GM18498 (cell line): ENCODE measurements around the gene DCXR.

Experiments used
- ATAC-seq: cut with Tn5 transposase; IDR thresholded peaks from one replicate; pipeline ENCODE4 v1.9.1; 2021; ENCODE audit warnings: mild to moderate bottlenecking, moderate library complexity; ENCODE audit not compliant: unreplicated experiment

DCXR gene

DNA sequence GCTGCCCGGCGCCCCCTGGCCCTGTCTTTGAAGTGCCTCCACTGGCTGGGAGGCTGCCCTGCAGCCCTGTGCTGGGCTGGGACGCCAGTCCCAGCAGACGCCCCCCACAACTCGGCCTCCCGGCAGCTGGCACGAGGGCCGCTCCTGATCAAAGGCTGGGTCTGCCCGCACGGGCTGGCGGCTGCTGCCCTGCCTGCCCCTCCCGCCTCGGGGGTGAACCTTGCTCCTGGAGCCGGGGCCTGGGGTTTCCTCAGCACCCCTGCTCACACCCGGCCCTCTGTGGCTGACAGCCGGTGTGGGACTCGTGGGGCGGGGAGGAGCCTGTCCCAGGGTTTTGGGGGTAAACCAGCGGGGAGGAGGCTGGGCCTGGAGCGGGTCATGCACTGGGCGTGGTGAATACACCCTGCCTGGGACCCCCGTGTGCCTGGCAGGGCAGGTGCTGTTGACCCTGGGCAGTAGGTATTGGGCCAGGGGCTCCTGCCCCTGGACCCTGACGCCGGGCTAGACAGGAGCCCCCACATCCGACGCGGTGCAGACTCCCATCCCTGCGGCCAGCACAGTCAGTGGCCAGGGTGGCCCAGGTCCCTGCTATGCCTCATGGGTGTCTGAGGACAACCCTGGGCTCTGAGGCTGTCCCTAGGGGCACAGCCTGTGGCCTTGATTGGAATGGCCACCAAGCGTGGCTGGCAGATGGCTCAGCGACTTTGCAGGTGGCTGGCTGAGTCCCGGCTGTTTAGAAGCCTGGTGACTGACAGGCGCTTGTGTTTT lies 36.5 kb downstream of the DCXR start:
- ATAC-seq: no peak

DNA sequence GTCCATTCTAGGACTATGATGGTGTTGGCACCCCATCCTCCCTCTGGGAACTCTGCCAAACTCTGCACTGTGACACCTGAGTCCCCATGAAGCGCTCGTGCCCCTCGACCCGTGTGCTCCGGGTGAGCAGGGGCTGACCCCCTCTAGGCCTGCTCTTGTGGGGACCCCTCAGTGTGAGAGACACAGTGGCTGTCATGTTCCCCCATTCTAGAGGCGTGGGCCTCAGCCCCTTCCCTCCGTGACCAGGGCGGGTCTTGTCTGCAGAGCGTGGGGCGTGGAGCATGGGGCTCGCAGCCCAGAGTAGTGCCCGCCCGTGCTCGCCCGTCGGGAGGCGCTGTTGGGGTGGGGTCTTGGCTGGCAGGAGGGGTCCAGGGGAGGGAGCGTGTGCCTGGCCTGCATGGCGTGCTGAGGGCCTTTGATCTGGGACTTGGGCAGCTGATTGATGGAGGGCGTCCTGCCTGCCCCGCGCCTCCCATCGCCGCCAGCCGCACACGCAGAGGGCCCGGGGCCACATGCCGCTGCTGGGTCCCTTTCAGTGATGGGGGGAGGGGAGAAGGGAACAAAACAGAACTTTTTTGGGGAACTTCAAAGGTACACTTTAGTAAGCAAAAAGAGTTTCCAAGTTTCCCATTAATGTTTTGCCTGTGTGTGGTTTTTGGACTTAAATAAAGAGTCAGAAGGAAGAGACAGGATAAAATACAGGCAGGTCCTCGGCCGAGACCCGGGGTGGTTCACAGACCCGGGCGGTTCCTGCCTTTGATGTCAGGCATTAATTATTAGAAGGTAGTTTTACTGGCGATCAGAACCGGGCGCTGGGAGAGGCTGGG lies 37.3 kb downstream of the DCXR start:
- ATAC-seq: no peak

DNA sequence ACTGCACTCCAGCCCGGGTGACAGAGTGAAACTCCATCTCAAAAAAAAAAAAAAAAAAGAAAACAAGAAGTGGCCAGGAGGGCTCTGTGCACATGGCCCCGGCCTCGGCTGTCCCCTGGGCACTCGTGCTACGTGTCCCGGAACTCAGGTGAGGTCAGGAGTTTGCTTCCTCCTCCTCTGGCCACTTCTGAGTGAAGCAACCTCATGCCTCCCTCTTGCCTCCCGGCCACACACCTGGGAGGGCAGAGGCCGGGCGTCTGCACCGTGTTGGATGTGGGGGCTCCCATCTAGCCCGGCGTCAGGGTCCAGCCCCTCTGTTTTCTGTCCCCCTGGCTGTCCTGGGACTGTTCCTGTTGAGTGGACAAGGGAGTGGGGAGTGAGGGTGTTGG lies 37.9 kb downstream of the DCXR start:
- no peak for ATAC-seq

DNA sequence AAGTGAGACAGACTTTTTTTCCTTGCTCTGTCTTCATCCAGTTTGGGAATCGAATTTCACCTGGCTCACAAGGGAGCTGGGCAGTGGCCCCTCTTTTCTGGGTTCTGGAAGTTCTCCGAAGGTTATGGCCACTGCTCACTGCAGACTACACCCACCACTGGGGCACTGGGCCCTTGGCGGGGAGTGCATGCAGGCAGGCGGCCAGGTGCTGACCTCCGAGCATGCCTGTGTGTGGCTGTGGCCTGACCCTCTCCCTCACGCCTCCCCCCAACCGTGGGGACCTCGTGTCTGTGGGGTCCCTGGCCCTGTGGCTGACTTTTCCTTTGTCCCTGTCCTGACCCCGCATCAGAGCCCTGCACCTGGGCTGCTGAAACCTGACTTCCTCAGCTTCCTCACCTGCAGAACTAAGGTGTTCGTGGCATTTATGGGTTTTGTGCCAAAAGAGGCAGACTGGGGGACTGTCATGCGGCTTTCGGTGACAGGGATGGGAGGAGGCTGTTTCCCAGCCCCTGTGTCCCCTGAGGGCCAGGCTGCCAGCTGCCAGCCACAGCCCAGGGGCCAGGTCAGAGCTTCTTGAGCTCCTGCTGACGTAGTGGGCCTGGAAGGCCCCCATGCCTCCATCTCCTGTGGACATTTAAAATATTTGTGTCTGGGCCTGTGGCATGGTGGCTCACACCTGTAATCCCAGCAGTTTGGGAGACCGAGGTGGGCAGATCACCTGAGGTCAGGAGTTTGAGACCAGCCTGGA lies 38.6 kb downstream of the DCXR start:
- no peak for ATAC-seq

DNA sequence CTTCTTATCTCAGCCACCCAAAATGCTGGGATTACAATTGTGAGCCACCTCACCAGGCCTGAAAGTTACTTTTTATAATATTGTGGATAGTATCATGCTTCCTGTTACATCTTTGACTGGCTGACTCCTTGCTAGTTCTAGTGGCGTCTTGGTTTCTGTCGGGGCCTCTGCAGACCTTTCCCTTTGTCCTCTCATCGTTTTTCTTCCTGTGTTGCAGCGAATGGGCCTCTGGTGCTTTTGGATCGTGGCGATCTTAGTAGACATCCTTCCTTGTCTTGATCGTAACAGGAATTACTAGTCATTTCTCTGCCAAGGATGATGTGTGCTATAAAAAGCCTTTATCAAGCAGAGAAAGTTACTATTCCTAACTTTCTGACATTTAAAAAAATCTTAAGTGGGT lies 39.3 kb downstream of the DCXR start:
- ATAC-seq: no peak

DNA sequence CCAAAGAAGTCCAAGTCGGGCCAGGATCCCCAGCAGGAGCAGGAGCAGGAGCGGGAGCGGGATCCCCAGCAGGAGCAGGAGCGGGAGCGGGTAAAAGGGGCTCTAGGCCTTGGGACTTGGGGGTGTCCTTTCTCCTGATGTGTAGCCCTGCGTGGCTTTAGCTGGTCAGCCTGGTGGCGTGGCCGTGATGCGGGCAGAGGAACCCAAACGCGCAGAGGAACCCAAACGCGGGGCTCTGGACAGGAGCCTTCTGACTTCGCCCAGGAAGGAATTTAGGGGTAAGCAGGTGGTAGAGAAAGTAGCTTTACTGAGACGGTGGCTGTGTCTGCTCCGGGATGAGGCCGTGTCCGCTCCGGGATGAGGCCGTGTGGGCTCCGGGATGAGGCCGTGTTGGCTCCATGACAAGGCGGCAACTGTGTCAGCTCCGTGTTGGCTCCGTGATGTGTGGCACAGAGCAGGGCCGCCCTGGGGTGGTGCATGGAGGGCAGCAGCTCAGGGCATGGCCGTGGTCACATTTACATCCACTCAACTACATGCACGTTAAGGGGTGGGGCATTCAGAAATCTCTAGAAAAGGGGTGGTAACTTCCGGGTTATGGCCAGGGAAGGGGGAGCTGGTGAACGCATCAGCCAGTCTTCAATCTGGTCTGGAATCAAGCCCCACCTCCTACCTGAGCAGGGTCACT lies 40.6 kb downstream of the DCXR start:
- ATAC-seq: no peak

DNA sequence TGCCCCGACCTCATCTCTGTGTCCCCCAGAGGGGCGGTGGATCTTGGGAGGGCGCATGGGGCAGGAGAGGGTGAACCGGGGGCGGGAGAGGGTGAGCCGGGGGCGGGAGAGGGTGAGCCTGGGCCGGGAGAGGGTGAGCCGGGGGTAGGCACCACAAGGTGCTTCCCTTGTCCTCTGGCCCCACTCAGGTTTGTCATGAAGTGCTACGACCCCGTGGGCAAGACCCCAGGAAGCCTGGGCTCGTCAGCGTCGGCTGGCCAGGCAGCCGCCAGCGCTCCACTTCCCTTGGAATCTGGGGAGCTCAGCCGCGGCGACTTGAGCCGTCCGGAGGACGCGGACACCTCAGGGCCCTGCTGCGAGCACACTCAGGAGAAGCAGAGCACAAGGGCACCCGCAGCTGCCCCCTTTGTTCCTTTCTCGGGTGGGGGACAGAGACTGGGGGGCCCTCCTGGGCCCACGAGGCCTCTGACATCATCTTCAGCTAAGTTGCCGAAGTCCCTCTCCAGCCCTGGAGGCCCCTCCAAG lies 41.2 kb downstream of the DCXR start:
- no peak for ATAC-seq

DNA sequence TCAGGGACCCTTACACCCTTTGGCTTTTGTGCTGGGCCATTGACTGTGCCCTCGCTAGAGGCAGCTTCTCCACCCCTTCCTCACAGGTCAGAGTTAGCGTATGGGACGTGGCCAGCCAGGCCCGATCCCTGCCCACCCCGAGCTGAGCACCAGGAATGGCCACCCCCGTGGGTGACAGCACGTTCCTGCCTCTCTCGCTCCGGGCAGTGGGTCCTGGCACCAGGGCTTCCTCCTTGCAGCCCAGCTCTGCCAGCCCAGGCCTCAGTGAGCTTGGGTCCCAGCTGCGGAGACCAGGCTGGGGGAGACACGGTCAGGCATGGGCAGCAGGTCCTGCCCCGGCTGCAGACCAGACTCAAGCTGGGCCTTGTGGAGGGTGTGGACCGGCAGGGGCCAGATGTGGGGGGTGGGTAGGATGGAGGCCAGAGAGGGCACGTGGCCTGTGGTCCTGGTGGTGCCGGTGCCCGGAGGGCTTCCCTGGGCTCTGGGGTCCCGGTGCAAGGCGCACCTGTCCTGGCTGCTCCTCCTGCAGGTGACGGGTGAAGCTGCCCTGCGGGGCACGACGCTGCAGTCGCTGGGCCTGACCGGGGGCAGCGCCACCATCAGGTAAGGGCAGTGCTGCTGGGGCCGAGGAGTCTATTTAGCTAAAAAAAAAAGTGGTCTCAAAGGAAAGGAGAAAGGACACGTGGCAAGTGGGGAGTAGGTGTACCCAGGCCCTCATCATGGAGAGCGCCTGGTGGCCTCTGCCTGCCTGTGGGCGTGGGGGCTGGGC lies 41.9 kb downstream of the DCXR start:
- no peak for ATAC-seq

DNA sequence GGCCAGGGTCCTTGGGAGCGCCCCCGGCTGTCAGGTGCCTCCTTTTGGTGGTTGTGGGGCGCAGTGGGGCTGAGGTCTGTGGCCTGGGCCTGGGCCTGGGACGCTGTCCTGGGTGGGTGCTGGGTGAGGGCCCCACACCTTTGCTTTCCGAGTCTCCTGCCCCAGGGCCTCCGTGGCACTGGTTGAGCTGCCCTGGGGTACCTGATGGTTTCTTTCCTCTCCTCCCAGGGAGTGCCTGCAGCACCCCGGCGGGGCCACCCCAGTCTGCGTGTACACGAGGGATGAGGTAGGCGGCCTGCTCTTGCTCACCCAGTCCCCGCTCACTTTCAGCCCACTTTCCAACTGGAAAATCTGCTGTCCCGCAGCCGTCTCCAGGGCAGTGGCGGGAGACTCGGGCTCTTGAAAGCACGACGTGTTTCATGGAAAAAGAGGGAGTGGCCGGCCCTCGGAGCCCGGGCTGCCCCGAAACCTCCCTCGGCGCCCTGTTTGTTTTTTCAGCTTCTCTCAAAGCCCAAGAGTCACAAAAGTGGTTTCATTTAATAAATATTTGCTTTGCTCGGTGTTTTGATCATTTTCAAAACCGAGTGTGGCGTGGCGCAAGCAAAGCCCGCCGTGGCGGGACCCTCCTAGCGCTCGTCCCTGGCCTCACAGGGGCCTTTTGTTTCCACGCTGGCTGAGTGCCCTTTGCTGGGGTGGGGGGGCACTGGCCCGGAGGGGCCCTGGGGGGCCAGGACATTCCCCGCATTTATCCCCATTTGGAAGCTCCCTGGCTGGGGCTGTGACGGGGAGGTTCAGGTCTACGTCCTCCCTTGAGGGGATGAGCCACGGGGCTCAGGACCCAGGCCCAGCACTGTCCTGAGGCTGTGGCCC lies 42.7 kb downstream of the DCXR start:
- no peak for ATAC-seq

DNA sequence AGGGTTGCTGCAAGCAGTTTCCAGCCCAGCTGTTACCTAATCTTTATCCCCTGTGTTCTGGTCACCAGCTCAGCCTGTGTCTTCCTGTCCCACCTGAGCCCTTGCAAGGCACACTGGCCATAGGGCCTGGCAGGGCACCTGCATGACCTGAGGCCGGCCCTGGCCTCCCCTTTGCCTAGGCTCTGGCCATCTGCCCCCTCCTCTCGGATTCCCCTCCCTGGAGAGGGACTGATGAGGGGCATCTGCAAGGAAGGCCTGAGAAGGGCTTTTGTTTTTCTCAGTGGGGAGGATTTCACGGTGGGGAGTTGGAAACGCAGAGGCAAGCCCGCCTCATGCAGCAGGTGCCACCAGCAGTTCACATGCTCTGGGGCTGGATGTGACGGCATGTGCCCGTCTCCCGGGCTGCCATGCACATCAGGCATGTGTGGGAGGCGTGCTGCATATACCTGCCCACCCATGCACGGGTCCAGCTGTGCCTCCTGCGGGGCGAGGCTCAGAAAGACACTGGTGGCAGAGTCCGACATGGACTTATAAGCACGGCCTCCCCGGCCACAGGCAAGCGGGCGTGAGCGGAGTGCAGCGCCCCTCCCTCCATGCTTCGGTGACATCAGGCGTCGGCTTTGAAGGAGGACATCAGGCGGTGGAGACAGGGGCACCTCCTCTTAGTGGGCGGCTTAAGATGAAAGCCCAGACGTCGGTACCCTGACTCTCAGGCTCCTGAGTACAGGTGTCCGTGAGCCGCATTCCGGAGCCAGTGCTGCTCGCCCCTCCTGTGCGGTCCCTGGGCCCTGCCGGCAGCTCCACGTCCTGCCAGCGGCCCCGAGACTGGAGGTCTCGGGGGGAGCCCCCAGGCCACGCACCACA lies 43.5 kb downstream of the DCXR start:
- ATAC-seq: no peak

DNA sequence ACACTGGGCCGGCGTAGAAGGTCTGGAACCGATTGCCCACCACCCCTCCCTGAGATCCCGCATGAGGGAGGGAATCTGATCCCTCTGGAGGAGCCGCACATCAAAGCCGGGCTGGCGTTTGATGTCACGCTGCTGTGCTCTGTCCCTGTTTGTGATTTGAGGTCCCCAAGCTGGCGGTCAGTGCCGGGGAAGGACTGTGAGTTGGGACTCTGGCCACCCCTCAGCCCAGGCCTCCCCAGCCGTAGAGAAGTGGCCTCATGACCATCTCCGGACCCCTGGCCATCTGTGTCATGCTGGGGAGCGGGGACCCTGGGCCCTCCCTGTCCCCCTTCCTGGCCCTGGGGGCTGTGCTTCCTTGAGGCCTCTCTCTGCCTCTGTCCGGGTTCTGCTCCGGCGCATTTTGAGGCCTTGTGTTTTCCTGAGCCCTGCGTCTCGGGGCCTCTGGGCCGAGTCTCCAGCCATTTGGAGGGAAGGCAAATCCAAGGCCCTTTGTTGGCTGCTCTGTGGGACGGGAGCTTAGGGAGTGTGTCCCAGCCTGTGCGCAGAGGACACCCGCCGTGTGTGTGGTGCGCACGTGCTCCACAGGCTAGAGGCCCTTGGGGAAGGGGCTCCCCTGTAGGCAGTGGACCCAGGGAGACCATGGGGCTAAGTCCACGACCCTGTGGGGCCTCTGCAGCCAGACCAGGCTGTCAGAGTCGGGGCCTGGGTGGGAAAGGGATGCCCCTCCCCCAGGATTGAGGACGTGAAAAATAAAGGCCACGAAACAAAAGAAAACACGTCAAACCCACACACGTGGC lies 45.0 kb downstream of the DCXR start:
- ATAC-seq: no peak

DNA sequence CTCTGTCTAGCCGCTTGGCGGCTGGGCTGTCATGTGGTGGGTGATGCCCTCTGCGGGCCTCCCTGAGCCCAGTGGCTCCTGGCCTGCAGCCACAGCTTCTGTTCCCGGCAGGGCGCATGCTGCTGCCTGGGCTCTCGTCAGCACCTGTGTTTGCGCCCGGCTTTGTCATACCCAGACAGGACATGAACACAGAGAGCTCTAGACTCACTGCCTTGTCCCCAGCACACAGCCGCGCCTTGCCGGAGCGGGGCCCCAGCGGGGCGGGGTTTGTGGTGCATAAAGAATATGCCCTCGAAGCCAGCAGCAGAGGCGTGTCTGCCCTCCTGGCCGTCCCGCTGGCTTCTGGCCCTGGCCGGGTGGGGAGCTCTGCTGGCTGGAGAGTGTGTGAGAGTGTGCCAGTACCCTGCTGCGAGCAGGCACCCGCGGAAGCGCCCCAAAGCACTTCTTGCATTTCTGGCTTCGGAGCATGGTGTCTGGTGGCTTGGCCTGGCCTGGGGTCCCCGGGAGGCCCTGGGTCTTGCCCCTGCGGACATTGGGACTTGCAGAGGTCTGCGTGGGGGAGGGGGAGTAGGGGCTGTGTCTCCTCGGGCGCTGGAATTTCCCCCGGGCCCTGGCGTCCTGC lies 45.7 kb downstream of the DCXR start:
- ATAC-seq: no peak

DNA sequence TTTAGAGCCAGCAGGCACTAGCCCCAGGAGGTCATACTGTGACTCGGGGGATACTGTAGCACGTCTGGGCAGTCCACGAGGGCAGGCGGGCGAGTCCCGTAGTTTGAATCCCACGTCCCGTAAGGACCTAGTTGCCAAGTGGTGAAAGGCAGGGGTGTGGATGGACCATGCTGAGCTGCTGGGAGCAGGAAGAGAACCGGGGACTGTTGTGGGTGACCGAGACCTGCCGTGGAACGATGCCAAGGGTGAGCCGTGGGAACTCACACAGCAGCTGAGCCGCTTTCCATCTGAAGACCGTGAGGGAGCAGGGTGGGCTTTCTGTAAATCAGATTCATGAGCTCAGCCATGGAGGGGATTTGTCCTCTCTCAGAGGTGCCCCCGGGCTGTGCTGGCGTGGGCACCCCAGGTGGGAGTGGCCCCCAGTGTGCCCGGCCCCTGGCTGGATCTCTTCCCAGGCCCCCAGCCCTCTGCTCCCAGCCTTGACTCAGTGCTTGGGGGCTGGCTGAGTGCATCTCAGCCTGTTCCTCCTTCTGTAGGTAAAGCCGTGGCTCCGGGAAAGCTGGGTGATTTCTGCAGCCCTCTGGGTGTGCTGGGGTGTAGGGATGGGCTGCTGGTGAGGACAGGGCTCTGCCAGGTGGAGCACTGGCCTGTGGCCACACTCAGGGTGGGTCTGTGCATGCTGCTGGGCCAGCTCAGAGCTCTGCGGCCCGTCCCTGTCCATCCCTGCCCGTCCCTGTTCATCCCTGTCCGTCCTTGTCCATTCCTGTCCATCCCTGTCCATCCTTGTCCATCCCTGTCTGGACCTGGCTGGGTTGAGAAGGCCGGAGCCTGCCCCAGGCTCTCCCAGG lies 46.4 kb downstream of the DCXR start:
- no peak for ATAC-seq

DNA sequence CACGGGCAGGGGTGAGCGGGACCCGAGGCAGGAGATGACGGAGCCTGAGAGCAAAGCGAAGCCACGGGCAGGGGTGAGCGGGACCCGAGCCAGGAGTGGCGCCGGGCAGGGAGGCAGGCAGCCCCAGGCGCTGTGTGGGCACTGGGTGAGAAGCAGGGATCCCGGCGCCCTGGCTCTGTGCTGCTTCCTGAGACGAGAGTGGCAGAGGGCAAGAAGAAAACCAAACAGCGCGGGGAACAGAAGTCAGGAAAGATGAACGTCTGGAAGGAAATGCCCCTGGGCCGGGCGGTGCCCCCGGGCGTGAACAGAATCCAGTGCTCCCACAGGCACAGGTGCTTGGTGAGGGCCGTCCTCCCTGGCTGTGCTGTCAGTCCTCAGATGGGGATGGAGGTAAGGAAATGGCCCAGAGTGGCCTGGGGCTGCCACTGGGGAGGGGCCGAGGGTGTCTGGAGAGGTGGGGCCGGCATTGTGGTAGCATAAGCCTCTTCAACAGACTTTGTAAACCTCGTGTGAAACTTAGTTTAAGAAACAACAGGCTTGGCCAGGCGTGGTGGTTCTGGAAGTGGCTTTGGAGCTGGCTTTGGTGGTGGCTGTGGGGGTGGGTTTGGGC lies 50.2 kb downstream of the DCXR start:
- ATAC-seq: no peak

DNA sequence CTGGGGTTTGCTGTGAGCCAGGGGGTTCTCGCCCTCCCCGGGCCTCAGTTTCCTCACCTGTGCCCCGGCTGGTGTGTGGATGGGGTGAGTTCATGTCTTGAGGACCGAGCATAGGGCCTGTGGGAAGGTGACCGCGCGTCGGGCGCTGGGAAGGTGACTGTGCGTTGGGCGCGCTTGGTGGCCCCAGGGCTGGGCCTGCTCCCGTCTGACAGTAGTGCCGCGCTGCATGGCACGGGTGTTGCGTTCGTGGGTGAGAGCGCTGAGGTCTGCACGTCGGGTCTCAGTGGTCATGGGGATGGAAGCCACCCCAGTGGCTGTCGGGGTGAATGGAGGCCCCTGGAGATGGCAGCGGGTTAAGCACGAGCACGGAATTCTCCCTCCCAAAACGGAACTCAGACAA lies 50.9 kb downstream of the DCXR start:
- no peak for ATAC-seq
